Activated CD8-positive, alpha-beta memory T cell treated with anti-CD3 and anti-CD28 coated beads, Interleukin-2, amount 50 U/mL, for 4 hours (primary cell): ENCODE data around the gene XRN2.

Experiments used
- DNase-seq: peaks from one replicate; pipeline ENCODE4 v3.0.0-alpha.2; 2020

Gene XRN2

GRCh38 chr20:21302664-21303060 is 469 bp upstream of the XRN2 start:
- no peak for DNase-seq

- no peak for DNase-seq
These were observed 898 bp downstream of the XRN2 start for GRCh38 chr20:21303872-21304586.

- DNase-seq = no peak
These were observed 5.2 kb downstream of the XRN2 start for GRCh38 chr20:21308340-21308739.

DNA sequence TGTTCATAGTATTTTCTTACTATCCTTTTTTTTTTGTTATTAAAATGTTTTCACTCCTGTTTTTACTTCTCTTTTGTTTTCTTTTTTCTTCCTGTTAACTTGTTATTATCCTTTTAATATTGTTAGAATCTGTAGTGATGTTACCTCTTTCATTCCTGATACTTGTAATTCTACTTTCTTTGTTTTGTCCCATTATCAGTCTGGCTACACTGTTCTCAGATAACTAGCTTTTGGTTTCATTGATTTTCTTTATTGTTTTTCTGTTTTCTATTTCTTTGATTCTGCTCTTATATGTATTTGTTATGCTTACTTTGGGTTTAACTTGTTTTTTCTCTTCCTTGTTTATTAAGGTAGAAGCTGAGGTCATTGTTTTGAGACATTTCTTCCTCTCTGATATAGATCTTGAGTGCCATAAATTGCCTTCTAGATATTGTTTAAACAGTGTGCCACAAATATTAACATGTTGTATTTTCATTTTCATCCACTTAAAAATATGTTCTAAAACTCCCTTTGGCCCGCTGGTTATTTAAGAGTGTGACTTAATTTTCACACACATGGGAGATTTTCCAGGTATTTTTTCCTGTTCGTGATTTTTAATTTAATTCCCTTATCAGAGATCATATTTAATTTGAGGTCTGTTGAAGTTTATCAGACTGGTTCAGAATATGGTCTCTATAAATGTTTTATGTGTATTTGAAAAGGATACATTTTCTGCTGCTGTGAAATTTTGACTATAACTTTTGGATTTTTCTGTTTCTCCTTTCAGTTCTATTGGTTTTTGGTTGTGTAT is 6.7 kb downstream of the XRN2 start:
- no peak for DNase-seq

DNA sequence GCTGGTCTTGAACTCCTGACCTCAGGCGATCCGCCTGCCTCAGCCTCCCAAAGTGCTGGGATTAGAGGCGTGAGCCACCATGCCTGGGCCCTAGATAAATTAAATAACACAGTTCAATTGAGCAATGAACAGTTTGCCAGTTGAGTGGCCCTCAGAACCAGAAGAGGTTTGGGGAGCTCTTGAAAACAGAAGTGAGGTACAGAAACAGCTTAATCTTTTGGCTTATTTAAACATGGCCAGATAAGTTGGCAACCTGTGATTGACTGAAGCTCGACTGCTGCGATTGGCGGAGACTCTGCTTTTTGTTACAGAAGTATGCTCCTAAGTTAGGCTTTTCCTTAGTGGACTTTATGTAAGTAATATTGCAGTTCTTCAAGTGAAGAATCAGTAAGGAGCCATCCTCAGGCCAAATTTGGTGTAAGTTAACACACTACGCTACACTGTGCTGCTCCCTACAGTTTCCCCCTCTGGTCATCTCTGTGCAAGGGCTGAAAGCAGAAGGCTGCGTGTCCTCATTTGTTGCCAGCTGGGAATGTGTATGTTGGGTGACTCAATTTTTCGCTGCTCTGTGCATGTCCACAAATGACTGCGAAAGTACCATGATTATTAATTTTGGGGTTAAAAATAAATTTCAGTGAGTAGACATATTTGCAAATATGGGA is 9.8 kb downstream of the XRN2 start:
- DNase-seq = no peak

DNA sequence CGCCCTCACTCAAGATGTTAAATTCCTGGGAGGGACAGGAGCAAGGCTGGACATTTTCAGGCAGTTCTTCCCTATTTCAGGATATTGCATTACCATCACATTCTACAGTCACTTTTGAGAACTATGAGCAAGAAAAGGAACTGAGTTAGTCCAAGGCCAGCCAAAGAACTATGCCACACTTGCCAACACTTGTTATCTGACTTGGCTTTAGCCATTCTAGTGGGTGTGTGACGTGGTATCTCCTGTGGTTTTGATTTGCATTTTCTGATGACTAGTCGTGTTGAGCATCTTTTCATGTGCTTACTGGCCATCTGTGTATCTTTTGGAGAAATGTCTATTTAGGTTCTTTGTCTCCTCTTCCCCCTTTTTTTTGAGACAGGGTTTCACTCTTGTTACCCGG is 12.0 kb downstream of the XRN2 start:
- DNase-seq = no peak

GRCh38 chr20:21322083-21322710 is 19.1 kb downstream of the XRN2 start:
- no peak for DNase-seq

GRCh38 chr20:21322921-21323331 is 19.8 kb downstream of the XRN2 start:
- no peak for DNase-seq

DNA sequence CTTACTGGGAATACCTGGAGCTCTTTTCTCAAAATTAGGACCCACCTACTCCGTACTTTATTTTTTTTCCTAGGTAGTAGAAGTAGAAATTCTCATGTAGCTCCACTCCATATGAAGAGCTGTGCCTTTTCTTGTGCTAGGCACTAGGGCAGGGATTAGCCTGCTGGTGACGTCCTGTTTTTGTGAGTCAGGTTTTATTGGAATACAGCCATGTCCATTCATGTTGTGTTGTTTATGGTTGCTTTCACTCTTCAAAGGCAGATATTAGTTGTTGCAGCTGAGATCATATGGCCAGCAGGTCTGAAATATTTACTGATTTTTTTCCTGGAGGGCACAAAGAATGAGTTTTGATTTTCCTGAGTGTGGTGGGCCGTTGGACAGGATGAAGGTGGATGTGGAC is 20.5 kb downstream of the XRN2 start:
- no peak for DNase-seq

DNA sequence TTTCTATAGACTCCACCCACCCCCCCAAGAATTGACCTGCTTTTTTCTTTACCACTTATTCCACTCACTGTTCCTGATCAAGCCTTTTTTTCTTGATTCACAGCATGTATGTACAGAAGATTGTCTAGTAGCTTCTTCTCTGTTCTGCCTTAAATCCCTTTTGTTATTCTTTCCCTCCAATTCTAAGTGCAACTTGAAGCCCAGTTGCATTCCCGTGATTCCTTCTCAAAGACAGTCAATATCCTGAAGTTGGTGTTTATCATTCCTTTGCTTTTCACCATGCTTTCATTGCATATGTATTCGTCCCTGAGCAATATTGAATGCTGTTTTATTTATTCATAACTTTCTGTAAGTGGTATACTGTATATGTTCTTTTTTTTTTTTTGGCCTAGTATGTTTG is 21.0 kb downstream of the XRN2 start:
- DNase-seq = no peak

- no peak for DNase-seq
These were observed 22.2 kb downstream of the XRN2 start for GRCh38 chr20:21325296-21325695.

- no peak for DNase-seq
These were observed 23.6 kb downstream of the XRN2 start for GRCh38 chr20:21326700-21327099.

- DNase-seq = no peak
These were observed 33.5 kb downstream of the XRN2 start for GRCh38 chr20:21336455-21337151.

GRCh38 chr20:21338291-21338690 is 35.2 kb downstream of the XRN2 start:
- DNase-seq = no peak

- DNase-seq = no peak
These were observed 36.4 kb downstream of the XRN2 start for GRCh38 chr20:21339499-21339898.

- no peak for DNase-seq
These were observed 38.0 kb downstream of the XRN2 start for GRCh38 chr20:21340991-21341697.

GRCh38 chr20:21342656-21343345 is 39.7 kb downstream of the XRN2 start:
- DNase-seq = no peak

GRCh38 chr20:21344206-21344900 is 41.2 kb downstream of the XRN2 start:
- no peak for DNase-seq

- DNase-seq = no peak
These were observed 41.8 kb downstream of the XRN2 start for GRCh38 chr20:21344961-21345360.

- no peak for DNase-seq
These were observed 49.6 kb downstream of the XRN2 start for GRCh38 chr20:21352703-21353102.

- no peak for DNase-seq
These were observed 50.1 kb downstream of the XRN2 start for GRCh38 chr20:21353236-21353635.
